GM18907 (cell line): Measurements from ENCODE around the gene YIPF6.
"Not testable (repeated sequence)": the region's sequence is repeated elsewhere in the genome, so short reads cannot be mapped to it uniquely, and the experiment has no call there.

ENCODE experiments used
- ATAC-seq: cut with Tn5 transposase; IDR thresholded peaks from one replicate; pipeline ENCODE4 v1.9.1; 2021; ENCODE audit warnings: mild to moderate bottlenecking, moderate library complexity; ENCODE audit not compliant: unreplicated experiment

Gene YIPF6, protein sequence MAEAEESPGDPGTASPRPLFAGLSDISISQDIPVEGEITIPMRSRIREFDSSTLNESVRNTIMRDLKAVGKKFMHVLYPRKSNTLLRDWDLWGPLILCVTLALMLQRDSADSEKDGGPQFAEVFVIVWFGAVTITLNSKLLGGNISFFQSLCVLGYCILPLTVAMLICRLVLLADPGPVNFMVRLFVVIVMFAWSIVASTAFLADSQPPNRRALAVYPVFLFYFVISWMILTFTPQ

DNA sequence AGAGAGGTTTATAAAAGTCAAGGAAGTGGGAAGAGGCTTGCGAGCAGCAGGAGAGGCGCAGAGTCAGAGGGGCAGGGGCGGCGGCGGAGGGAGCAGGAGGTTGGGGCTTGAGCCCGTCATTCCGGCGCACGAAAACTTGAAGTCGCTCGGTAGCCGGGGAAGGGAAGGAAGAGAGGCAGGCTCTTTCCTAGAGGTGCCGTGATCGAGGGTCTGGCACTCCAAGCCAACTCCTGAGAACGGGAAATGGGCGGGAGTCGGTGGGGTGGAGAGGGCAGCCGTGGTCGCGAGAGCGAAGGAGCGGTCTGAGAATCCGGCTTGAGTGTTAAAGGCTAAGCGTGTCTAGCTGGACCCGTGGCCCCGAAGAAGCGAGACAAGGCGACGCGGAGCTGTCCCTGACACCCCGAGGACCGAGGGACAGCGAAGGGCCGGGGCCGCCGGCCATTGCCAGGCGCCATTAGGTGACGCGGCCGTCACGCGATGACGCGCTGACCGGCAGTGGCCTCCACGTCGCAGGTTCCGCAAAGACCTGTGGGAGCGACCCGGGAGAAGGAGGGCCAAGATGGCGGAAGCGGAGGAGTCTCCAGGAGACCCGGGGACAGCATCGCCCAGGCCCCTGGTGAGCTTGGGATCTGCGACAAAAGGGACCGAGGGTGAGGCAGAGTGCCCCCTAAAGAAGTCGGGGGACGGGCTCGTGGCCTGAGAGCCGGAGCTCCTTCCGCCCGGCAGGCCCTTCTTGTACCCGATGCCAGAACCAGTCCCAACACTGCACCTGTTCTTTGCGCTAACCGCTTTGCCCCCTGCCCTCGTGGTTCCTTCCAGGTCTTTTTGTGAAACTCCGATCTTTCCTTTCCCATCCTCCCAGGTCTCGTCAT is at the start of gene YIPF6:
Gene YIPF6, plus strand, starts transcription at position 544 of the 872 bp plus-strand sequence. Its CDS starts 16 bp downstream, at position 560.
- ATAC-seq = peak; percentile 98

DNA sequence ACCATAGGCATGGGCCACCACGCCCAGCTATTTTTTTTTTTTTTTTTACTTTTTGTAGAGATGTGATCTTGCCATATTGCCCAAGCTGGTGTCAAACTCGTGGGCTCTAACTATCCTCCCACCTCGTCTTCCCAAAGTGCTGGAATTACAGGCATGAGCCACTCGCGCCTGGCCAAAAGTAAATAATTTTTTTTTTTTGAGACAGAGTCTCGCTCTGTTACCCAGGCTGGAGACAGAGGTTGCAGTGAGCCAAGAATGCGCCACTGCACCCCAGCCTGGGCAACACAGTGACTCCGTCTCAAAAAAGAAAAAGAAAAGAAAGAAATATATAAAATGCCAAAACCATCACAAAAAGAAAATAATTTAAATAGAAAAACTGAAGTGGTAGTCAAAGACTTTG is 47.1 kb upstream of the YIPF6 start:
- no peak for ATAC-seq

DNA sequence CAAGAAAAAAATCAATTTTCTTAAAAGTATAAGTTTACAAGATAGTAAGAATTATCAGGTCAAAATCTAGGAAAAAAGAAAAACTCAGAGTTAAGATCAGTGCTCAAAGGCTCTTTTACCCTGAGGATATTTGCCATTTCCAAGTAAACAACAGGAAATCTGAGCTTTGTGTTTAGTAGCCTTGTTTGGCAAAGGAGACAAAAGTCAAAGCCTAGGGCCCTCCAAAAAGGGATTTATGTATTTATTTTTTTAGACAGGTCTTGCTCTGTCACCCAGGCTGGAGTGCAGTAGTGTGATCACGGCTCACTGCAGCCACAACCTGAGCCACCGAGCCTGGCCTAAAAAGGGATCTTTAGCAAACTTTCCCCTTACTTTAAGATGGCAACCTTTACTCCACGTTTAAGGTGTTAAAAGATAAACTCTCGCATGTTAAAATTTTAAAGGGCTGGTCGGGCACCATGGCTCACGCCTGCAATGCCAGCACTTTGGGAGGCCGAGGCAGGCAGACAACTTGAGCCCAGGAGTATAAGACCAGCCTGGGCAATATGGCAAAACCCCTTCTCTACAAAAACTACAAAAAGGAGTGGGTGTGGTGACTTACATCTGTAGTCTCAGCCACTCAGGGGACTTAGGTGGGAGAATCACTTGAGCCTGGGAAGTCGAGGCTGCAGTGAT is 44.2 kb upstream of the YIPF6 start:
- no peak for ATAC-seq

DNA sequence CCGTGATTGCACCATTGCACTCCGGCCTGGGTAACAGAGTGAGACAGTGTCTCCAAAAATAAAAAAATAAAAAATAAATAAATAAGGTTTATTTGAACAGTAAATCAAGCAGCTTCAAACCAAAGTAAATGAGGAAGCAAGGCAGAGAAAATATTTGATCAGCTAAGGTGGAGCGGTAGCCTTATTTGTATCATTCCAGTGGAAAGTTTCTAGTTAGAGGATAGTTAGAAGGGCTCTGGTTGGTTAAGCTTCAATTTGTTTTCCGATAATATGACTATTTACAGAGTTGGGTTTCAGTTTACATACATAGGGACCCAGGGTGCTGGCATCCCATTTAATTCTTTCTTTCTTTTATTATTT is 43.7 kb upstream of the YIPF6 start:
- no peak for ATAC-seq

DNA sequence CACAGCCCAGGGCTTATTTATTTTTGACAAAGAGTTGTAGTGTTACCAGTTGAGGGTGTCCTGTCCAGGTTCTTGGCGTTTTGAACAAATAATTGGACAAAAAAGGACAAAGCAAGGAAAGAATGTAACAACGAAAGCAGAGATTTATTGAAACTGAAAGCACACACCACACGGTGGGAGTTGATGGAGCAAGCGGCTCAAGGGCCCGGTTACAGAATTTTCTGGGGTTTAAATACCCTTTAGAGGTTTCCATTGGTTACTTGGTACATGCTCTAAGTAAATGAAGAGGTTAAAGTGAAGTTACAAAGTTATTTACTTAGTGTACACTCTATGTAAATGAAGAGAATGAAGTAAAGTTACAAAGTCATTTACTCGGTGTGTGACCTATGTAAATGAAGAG is 37.8 kb upstream of the YIPF6 start:
- no peak for ATAC-seq

DNA sequence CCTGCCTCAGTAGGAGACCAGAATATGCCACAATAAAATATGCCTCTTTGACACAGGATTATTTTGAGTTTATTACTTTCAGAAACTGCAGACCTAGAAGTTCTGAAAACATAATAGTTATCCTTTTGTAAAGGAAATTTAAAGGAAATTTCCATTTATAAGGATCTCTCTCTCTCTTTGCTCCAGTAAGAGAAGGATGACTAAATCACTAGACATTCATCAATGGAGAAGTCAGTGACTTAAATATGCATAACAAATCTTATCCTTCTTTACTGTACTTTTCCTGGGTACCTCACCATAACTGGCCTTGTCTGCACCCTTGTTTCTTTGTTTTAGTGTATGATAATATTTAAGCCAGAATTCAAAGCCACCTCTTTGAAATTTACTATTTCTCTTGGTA is 37.3 kb upstream of the YIPF6 start:
- no peak for ATAC-seq

DNA sequence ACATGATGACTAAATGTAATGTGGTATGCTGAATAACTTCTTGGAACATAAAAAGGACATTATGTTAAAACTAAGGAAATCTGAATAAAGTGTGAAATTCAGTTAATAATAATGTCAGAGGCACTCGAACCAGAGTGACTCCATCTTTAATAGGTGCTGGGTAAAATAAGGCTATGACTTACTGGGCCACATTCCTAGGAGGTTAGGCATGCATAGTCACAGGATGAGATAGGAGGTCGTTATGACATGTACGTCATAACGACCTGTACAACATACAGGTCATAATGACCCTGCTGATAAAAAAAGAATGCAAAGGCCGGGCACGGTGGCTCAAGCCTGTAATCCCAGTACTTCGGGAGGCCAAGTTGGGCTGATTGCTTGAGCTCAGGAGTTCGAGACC is 36.7 kb upstream of the YIPF6 start:
- ATAC-seq = no peak

DNA sequence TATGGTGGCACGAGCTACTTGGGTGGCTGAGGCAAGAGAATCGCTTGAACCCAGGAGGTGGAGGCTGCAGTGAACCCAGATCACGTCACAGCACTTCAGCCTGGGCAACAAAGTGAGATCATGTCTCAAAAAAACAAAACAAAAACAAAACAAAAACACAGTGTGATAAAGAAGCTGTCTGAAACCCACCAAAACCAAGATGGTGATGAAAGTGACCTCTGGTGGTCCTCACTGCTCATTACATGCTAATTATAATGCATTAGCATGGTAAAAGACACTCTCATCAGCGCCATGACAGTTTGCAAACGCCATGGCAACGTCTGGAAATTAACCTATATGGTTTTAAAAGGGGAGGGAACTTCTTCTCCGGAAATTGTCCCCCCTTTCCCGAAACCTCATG is 36.2 kb upstream of the YIPF6 start:
- ATAC-seq = peak; percentile 78

DNA sequence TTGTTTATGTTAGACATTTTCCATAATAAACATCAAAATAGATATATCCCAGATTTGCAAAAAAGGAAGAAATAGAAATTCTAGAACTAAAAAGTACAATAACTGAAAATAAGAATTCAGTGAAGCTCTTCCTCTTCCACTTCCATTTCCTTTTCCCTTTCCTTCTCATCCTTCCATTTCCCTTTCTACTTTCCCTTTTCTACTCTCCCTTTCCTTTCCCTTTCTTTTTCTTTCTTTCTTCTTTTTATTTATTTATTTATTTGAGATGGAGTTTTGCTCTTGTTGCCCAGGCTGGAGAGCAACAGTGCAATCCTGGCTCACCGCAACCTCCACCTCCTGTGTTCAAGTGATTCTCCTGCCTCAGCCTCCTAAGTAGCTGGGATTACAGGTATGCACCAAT is 35.0 kb upstream of the YIPF6 start:
- ATAC-seq = no peak

DNA sequence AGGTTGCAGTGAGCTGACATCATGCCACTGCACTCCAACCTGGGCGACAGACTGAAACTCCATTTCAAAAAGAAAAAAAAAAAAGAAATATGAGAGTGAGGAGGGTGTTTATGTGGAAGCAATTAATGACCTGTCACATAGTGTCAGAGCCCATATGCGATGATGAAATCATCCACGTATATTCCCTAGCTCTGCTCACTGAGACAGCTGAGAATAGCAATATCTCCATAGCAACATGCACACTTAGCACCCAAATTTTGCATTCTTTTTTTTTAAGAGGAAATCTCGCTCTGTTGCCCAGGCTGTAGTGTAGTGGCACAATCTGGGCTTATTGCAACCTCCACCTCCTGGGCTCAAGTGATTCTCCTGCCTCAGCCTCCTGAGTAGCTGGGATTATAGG is 34.1 kb upstream of the YIPF6 start:
- ATAC-seq = no peak

DNA sequence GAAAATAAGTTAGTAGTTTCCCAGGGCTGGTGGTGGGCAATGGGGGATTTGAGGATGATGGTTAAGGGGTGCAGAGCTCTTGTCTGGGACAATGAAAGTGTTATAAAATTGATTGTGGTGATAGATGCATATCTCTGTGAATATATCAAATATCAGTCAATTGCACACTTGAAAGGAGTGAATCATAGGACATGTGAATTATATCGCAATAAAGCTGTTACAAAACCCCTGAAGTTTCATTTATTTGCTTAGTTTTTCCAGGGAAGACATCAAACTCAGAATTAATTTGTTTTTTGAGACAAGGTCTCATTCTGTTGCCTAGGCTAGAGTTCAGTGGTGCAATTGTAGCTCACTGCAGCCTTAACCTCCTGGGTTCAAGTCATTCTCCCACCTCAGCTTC is 17.9 kb upstream of the YIPF6 start:
- ATAC-seq = no peak

DNA sequence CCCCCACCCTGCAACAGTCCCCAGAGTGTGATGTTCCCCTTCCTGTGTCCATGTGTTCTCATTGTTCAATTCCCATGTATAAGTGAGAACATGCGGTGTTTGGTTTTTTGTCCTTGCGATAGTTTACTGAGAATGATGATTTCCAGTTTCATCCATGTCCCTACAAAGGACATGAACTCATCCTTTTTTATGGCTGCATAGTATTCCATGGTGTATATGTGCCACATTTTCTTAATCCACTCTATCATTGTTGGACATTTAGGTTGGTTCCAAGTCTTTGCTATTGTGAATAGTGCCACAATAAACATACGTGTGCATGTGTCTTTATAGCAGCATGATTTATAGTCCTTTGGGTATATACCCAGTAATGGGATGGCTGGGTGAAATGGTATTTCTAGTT is 12.7 kb upstream of the YIPF6 start:
- not testable (repeated sequence) for ATAC-seq

DNA sequence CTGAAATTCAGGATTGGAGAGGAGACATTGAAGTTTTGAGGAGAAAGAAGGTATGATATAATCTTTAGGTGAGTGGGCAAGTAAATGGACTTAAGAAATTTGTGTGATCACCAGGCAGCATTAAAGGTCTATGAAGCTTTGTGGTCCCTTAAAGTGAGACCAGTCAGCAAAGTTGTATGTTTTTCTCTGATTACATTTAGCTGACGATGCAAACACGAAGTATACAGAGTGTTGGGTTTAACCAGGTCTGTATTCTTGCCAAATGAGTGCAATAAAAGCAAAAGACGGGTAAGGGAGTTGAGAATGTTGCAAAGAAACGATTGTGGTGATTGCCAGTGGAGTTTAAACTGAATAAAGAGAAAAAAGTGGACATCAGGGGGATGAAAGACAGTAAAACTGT is 11.6 kb upstream of the YIPF6 start:
- no peak for ATAC-seq

DNA sequence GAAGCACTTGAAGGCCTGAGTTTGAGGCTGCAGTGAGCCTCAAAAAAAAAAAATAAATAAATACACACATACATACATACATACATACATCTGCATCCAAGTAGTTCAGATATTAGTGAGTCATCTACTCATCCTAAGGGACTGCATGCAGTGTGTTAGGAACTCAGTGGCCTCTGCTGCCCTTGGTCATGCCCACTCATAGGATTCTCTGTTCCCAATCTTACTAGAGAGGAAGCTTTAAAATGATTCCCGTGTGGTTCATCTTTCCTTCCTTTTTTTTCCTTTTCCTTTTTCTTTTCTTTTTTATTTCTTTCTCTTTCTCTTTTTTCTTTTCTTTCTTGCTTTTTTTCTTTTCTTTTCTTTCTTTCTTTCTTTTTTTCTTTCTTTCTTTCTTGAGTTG is 10.9 kb upstream of the YIPF6 start:
- ATAC-seq = no peak

DNA sequence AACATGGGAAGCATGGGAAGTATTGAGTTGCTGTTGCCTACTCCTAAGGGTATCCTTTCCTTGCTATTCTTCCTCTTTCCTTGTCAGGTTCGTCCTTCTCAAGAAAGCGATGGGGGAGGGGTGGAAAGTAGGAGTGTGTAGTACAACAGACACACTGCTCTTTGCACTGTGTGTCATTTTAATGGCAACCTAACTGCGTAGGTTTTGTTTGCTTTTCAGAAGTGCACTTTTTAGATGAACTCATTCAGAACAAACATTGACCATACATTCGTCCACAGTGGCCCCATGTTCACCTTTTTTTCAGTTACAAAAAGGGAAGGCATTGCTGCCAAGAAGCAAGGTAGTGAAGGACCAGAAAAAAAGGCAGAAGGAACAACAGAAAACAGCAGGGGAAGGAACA is 10.2 kb upstream of the YIPF6 start:
- no peak for ATAC-seq

DNA sequence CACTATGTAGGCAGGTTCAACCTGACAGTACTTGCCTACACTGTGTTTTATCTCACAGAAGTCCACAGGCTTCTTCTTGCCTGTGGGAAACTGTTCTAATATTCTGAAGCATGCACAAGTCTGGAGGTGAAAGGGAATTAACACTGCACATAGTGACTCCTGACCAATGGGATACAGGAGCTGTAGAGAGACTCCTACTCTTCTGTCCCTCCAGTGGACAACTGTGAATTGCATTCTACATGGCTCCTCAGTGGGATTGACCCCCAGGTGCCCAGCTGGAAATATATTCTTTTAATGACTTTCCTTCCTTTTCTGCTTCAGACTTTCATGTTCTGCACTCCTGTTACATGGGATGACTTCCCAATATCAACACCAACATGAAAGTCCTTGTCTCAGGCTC is 8.2 kb upstream of the YIPF6 start:
- peak; percentile 79 for ATAC-seq

DNA sequence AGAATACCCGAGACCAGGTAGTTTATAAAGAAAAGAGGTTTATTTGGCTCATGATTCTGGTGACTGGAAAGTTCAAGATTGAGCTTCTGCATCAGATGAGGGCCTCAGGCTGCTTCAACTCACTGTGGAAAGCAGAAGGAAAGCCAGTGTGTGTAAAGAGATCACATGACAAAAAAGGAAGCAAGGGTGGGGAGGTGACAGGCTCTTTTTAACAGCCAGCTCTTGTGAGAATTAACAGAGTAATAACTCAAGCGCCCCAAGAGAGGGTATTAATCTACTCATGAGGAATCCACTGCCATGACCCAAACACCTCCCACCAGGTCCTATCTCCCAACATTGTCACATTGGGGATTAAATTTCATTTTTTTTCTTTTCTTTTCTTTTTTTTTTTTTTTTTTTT is 6.3 kb upstream of the YIPF6 start:
- ATAC-seq = no peak

DNA sequence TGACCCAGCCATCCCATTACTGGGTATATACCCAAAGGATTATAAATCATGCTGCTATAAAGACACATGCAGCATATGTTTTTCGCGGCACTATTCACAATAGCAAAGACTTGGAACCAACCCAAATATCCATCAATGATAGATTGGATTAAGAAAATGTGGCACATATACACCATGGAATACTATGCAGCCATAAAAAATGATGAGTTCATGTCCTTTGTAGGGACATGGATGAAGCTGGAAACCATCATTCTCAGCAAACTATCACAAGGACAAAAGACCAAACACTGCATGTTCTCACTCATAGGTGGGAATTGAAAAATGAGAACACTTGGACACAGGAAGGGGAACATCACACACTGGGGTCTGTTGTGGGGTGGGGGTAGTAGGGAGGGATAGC is 5.1 kb upstream of the YIPF6 start:
- ATAC-seq = not testable (repeated sequence)

DNA sequence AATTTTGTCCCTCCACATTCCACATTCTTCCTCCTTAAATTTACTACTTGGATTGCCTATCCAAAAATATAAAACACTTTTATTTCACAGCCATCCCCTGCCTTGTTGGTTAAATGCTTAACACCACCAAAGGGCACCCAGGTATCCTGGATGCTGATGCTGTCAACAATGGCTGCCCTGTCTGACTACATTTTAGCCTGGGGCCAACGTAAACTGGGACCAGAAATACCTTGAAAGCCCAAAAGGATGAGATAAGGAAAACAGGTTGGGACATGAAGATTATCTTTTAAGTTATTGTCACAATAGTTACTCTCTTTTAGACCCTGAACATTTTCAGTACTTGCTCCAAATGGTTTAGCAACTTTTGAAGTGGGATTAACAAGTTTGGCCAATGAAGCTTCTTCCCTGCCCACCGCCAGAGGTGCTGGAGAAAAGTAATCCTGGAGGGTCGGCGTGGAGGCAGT is 775 bp upstream of the YIPF6 start:
- ATAC-seq = no peak

DNA sequence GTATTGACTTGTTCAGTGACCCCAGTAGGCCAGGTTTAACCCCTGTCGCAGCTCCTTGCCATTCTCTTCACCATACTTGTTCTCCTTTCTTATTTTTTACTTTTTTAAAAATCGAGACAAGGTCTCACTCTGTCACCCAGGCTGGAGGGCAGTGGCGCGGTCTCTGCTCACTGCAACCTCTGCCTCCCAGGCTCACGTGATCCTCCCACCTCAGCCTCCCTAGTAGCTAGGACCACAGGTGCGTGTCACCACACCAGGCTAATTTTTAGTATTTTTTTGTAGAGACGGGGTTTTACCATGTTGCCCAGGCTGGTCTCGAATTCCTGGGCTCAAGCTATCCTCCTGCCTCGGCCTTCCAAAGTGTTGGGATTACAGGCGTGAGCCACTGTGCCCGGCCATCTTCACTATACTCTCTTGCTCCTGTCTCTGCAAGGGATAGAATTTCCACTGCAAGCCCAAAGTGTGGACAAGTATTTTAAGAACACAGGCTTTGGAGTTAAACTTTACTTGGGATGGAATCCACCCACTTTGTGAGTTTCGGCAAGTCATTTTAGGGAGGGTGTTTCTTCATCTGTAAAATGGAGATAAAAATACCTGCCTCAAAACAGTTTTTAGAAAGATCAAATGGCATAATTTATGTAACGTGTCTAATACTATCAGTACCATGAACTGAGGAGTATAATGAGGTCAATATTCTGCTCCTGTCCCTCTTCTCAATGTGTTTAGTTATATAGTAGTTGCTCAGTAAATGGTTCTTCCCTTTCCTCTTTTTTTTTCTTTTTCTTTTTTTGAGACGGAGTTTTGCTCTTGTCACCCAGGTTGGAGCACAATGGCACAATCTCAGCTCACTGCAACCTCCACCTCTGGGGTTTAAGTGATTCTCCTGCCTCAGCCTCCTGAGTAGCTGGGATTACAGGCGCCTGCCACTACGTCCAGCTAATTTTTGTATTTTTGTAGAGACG is 973 bp downstream of the YIPF6 start:
- ATAC-seq = no peak
